Measurements from ENCODE around the gene TRMT10C. TPM values are rescaled to one million over a fixed set of nuclear protein-coding genes. Genes with fewer than 3 reads are reported as not detected.

TRMT10C gene
- total and polyA plus RNA-seq, 9 of the 15 experiments (the other 6 are each of a cell fraction or from before 2014, with no cell fraction given) = 48.6 to 106 (median 63.9) TPM

GRCh38 chr3:101521211-101521701 lies 40.4 kb upstream of the TRMT10C start:
- no TSS peak for BruUV-seq (replicated peaks)
- Histone ChIP-seq H3K36me3 (ENCODE audit: control insufficient read depth, insufficient read depth, low read length) (no peaks in the 10 kb centered on the region), H3K9me3 (replicated peaks; ENCODE audit: control insufficient read depth, insufficient read depth, low read depth, low read length) (no peaks in the 10 kb centered on the region), H3K4me1 (replicated peaks in 1 of 2; ENCODE audit: control insufficient read depth in 2 of 2, insufficient read depth in 2 of 2, low read length in 2 of 2) (peaks cover 3 to 28% of the 10 kb centered on the region in 2 experiments; a peak in 3 of 5 replicates), H3K9me1 (ENCODE audit: control insufficient read depth, insufficient read depth, low read length) (no peaks in the 10 kb centered on the region), H3K79me2 (ENCODE audit: control insufficient read depth, insufficient read depth, low read length) (no peaks in the 10 kb centered on the region), H3K4me2 (ENCODE audit: insufficient read depth, low read length) (no peak overlapping the region), H3K4me3 (no peak overlapping the region), H2AFZ (ENCODE audit: low read depth, low read length) (peak overlapping the region; percentile 47), H3K27me3 (ENCODE audit: control insufficient read depth in 2 of 2, insufficient read depth in 2 of 2, low read length in 2 of 2) (no peaks in the 10 kb centered on the region), H3K9ac (ENCODE audit: insufficient read depth in 1 of 2, low read depth in 2 of 2, low read length in 2 of 2) (no peak overlapping the region), H4K20me1 (replicated peaks; ENCODE audit: control insufficient read depth, insufficient read depth, low read length) (no peaks in the 10 kb centered on the region), H3K27ac (ENCODE audit: extremely low read depth, low read depth, low read length) (no peak overlapping the region)
- CTCF ChIA-PET (ENCODE audit: low intra/inter-chr PET ratio) = no interaction called here
- 58% methylated on average over 4 of the region's 4 CpGs for WGBS (ENCODE audit: insufficient coverage, low coverage, missing lambda C conversion rate)
- no peak for FAIRE-seq
- DNase-seq (ENCODE audit: extremely low read depth in 1 of 4, low spot score in 3 of 4) = peak in 1 of 4 experiments; percentile 18
- TF ChIP-seq BMI1 (IDR thresholded peaks at IDR 0.05; ENCODE audit: low read length) = no peak
- TF ChIP-seq NR0B1 (IDR thresholded peaks at IDR 0.05; ENCODE audit: partially characterized antibody) = no peak
- 0 out of 2 replicates have a peak, but pooled peaks have one; percentile 7 for TF ChIP-seq NFIC (IDR thresholded peaks at IDR 0.05)
- TF ChIP-seq ZNF699 (CRISPR knock-in tag; IDR thresholded peaks at IDR 0.05; ENCODE audit: insufficient replicate concordance) = no peak
- TF ChIP-seq ARID2 (IDR thresholded peaks at IDR 0.05) = no peak
- ATAC-seq = peak; percentile 27; the same call in 1 of the 3 replicates
- intact Hi-C loops (cut with micrococcal nuclease) (no loop called here), in situ Hi-C loops (cut with MboI) (no loop called here)
- POLR2A ChIA-PET = interaction anchor here (0.6 to 1.9 kb wide), 3 partner anchors 9 to 82 kb away, joined by 3 to 8 read pairs (median 3); no protein-coding TSS in a partner anchor
